ENCODE results near the gene NPBWR2.
"Not testable (repeated sequence)": the region's sequence is repeated elsewhere in the genome, so short reads cannot be mapped to it uniquely, and the experiment has no call there.

NPBWR2 gene

GRCh38 chr20:64143018-64143801 is 35.8 kb upstream of the NPBWR2 start:
- no peak for DNase-seq

DNA sequence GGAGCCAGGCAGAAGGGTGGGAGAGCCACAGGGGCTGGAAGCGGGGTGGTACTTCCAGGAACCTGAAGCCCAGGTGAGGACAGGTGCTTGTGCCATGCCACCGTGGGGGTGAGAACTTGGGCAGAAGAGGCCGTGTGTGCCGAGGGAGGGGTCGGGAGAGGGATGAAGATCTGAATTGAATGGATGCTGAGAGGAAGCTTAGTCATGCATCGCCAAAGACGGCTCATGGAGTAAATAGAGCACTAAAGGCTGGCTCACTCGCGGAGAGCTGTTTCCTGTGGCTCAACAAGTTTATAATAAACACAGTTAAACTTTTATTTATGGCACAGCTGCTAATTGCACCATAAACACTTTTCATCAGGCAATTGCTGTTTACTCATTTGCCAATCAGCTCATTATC is 35.2 kb upstream of the NPBWR2 start:
- DNase-seq, result no peak

GRCh38 chr20:64140956-64141355 is 33.6 kb upstream of the NPBWR2 start:
- DNase-seq, result no peak

DNA sequence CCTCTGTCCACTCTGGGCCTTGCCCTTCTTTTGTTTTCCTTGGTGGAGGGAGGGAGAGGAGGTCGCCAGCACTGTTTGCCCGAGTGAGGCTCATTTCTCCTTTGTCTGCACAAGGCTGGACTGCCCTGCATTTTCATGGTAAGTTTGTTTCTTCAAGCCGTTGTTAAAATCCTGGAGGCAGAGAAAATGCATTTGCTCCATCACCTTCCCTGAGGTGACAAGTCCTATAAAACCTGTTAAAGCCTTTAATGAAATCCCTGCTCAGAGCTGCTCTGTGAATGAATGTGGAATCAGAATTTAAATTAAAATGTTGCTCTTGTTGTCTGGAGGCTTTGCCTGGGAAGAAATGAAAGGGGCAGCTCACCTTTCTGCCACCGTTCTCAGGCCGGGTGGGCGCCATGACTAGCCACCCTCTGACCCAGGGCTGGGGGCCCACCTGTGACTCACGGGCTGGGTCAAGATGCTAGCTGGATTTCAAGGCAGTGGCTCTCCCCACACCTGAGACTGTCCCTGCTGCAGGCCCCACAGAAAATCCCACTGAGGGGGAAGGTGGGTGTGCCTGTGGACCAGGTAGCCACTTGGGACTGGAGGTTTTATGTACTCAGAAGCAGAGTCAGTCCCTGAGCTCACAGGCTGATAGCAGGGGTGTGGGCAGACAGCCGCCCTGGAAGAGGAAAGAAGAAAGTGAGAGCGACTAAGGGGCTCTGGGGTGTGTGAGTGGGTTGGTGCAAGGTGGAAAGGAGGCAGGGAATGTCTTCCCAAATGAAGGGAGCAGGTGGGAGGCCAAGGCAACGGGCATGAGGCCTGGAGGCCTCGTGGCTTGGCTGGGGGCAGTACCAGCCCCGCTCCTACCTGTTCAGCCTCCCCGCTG is 32.9 kb upstream of the NPBWR2 start:
- no peak for DNase-seq

DNA sequence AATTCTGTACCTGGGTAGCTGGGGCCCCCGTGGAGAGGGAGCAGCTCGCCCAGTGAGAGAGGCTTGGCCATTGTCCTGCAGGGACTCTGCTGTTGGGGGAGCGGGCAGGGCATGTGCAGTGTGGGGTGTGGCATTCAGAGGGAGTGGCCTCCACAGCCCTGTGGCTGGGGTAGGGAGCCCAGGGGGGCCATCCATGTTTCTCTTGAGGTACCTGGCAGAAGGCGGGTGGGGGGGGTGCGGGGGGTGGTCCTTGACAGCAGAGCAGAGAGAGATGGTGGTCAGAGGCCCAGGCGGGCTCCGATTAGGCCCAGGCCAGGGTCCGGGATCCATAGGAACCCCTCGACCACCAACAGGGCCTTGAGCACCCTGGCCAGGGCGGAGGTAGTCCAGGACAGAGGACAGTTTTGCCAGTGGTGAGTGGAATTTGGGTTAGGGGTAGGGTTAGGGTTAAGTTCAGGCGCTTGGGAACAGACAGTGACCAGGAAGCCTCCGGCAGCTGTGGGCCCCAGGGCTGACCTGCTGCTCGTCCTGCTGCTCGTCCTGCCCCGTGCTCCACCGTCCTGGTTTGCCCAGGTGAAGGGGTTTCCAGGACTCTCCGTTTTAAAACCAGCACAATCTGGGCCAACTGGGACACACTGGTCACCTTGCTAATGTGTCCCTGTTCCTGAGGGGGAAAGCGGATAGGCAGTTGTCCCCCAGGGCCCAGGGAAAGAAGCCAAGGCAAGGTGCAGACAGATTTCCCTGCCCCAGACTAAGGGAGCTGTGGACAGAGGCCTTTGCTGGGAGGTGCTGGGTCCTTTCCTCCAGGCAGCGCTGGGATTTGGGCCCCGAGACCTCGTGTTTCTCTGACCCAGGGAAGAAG is 32.1 kb upstream of the NPBWR2 start:
- no peak for DNase-seq

GRCh38 chr20:64138276-64138815 is 31.0 kb upstream of the NPBWR2 start:
- no peak for DNase-seq

- no peak for DNase-seq
Observed at GRCh38 chr20:64137598-64138031, 30.2 kb upstream of the NPBWR2 start.

GRCh38 chr20:64136004-64136710 is 28.8 kb upstream of the NPBWR2 start:
- DNase-seq, result no peak

- DNase-seq, result not testable (repeated sequence)
Observed at GRCh38 chr20:64134744-64135143, 27.4 kb upstream of the NPBWR2 start.

GRCh38 chr20:64133951-64134407 is 26.6 kb upstream of the NPBWR2 start:
- DNase-seq, result no peak

- DNase-seq, result no peak
Observed at GRCh38 chr20:64131406-64131805, 24.0 kb upstream of the NPBWR2 start.

DNA sequence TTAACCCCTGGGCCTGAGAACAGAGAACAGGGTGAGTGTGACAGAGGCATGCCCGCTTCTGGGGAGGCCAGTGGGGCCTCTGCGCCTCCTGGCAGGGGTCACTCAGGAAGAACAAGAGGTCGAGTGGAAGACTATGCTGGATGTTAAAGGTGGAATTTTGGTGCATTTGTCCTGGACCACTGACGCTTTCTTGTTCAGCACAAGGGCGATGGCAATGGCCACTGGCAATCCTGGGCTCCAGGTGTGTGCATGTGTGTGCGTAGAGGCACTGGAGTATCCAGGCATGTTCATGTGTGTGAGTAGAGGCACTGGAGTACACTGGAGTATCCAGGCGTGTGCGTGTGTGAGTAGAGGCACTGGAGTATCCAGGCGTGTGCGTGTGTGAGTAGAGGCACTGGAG is 23.5 kb upstream of the NPBWR2 start:
- DNase-seq, result no peak

GRCh38 chr20:64130271-64130670 is 22.9 kb upstream of the NPBWR2 start:
- no peak for DNase-seq

- no peak for DNase-seq
Observed at GRCh38 chr20:64129146-64129782, 21.9 kb upstream of the NPBWR2 start.

DNA sequence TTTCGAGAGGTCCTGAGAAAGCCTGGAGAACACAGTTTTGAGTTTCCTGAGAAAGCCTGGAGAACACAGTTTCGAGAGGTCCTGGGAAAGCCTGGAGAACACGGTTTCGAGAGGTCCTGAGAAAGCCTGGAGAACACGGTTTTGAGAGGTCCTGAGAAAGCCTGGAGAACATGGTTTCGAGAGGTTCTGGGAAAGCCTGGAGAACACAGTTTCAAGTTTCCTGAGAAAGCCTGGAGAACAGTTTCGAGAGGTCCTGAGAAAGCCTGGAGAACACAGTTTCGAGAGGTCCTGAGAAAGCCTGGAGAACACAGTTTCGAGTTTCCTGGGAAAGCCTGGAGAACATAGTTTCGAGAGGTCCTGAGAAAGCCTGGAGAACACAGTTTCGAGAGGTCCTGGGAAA is 16.2 kb upstream of the NPBWR2 start:
- not testable (repeated sequence) for DNase-seq

- not testable (repeated sequence) for DNase-seq
Observed at GRCh38 chr20:64122927-64123326, 15.6 kb upstream of the NPBWR2 start.

DNA sequence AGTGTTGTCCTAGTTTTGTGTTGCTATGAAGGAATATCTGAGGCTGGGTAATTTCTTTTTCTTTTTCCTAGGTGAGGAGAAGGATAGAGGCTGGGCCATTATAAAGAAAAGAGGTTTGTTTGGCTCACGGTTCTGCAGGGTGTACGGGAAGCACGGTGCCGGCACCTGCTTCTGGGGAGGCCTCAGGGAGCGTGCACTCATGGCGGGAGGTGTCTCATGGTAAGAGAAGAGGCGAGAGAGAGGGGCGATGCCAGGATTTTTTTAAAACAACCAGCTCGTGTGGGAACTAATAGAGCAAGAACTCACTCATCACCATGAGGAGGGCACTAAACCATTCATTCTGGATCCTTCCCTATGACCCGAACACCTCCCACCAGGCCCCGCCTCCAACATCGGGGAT is 14.2 kb upstream of the NPBWR2 start:
- no peak for DNase-seq

GRCh38 chr20:64119681-64120341 is 12.4 kb upstream of the NPBWR2 start:
- no peak for DNase-seq

DNA sequence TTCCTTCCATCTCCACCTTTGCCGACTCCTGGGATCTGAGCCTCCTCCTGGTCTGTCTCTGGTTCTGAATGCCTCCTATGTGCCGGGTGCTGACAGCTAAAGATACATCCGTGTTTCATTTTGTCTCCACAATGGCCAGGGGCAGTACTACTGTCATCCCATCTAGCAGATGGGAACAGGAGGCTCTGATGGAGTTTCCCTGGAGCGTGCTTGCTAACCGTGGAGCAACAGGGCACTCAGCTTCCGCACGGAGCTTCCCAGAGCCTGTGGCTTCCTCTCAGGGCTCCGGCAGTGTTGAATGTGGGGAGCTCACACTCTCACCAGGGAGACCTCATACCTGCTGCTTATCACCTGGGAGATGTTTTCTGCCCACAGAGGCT is 11.9 kb upstream of the NPBWR2 start:
- no peak for DNase-seq

DNA sequence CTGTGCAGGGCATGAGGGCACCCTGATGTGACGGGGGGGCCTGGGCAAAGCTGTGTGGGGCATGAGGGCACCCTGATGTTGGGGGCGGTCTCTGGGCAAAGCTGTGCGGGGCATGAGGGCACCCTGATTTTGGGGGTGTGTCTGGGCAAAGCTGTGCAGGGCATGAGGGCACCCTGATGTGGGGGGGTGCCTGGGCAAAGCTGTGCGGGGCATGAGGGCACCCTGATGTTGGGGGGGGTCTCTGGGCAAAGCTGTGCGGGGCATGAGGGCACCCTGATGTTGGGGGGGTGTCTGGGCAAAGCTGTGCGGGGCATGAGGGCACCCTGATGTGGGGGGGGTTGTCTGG is 10.0 kb upstream of the NPBWR2 start:
- DNase-seq, result not testable (repeated sequence)

Data from islet precursor cell (in vitro differentiated cells).